Stomach (tissue), 9 donors: ENCODE measurements around the gene PCSK2. TPM values are rescaled to one million over a fixed set of nuclear protein-coding genes. Genes with fewer than 3 reads are reported as not detected.

Experiments used
- DNase-seq, 2 donors: peaks; one replicate each; pipeline versions ENCODE4 v3.0.0 to v3.0.0-alpha.2; 2013 to 2019
- H3K27ac ChIP-seq, 5 donors: fragments of 200-600 bp in 4 of 5; sonication (generic) in 4 of 5; one replicate each; pipeline ENCODE4 v1.5.1; 2013 to 2019; ENCODE audit warnings: mild to moderate bottlenecking in 1 of 5, moderate library complexity in 1 of 5
- H3K27me3 ChIP-seq, 3 donors: fragments of 200-600 bp; sonication (generic); one replicate each; pipeline ENCODE4 v1.5.1; 2017 to 2019; ENCODE audit warnings: mixed run types in 1 of 3
- H3K36me3 ChIP-seq, 4 donors: fragments of 200-600 bp; sonication (generic); 1 replicate in 3 of 4; 2 replicates in 1 of 4; pipeline ENCODE4 v1.5.1; 2016 to 2019
- H3K4me1 ChIP-seq, 4 donors: fragments of 200-600 bp; sonication (generic); one replicate each; pipeline ENCODE4 v1.5.1; 2016 to 2019
- H3K4me3 ChIP-seq, 4 donors: fragments of 200-600 bp; sonication (generic) in 3 of 4; one replicate each; pipeline ENCODE4 v1.5.1; 2016 to 2019; ENCODE audit warnings: mild to moderate bottlenecking in 1 of 4
- H3K9me3 ChIP-seq, 4 donors: fragments of 200-600 bp; sonication (generic); one replicate each; pipeline ENCODE4 v1.5.1; 2016 to 2019
- CTCF ChIP-seq, 7 experiments: fragments of 450-650 bp in 4 of 7; fragments of 200-600 bp in 3 of 7; sonication (generic) in 3 of 7; IDR thresholded peaks; one replicate each; pipeline ENCODE4 v1.5.1; 2016 to 2019; ENCODE audit warnings: antibody characterized with exemption in 7 of 7, control low read depth in 2 of 7, mild to moderate bottlenecking in 1 of 7
- EP300 ChIP-seq: sonication (generic); formaldehyde crosslinking; IDR thresholded peaks from one replicate; pipeline ENCODE4 v1.6.1; 2017; ENCODE audit warnings: antibody characterized with exemption
- POLR2A ChIP-seq, 4 donors: fragments of 450-650 bp; IDR thresholded peaks; one replicate each; pipeline ENCODE4 v1.6.1; 2016; ENCODE audit warnings: antibody characterized with exemption in 4 of 4, control low read depth in 2 of 4, mild to moderate bottlenecking in 1 of 4, moderate library complexity in 1 of 4
- POLR2AphosphoS5 ChIP-seq, 3 donors: sonication (generic); formaldehyde crosslinking; IDR thresholded peaks; one replicate each; pipeline ENCODE4 v1.6.1; 2016; ENCODE audit warnings: antibody characterized with exemption in 3 of 3
- WGBS, 5 donors: extraction: QIAGEN DNeasy Blood & Tissue Kit in 3 of 5; methylation state at CpG; one replicate each; pipeline versions ENCODE4 v1.1.5 to v1.1.7; 2013 to 2018; 5-methylcytosine and 5-hydroxymethylcytosine counted together
- intact Hi-C: fragments of 100-400 bp; cut with DNase I; formaldehyde crosslinking; loops from one replicate; pipeline ENCODE4 v1.15.1; 2023; ENCODE audit warnings: low total_unique reads
- polyA plus RNA-seq, 3 donors: library from polyadenylated mRNA; stranded (reverse); fragments of 200-250 nt; gene quantifications; one replicate each; pipeline ENCODE4 v1.2.3, GENCODE V29; 2013
- total RNA-seq, 5 donors: library from RNA; depleted of rRNA; stranded (reverse); fragments of >200 nt; gene quantifications; one replicate each; pipeline versions ENCODE4 v1.1.0 to v1.2.3, GENCODE V29; 2014 to 2016
- donor health status: healthy with polysubstance abuse.
- donor health status: Bipolar disorder and iron deficiency.
- donor health status: healthy.

Gene PCSK2
- total and polyA plus RNA-seq, 8 donors = 0.15 to 3.7 (median 1.2) TPM; not detected in 2

- DNase-seq = no peak
- Histone ChIP-seq H3K9me3 (no peaks in the 10 kb centered on the region), H3K4me3 (no peak overlapping the region), H3K27me3 (peaks cover 0 to 7% (median 0%) of the 10 kb centered on the region in 3 donors), H3K27ac (no peak overlapping the region), H3K36me3 (no peaks in the 10 kb centered on the region), H3K4me1 (no peaks in the 10 kb centered on the region)
- TF ChIP-seq POLR2AphosphoS5 (IDR thresholded peaks at IDR 0.05) (no peak), POLR2A (IDR thresholded peaks at IDR 0.05) (no peak), EP300 (no peak), CTCF (IDR thresholded peaks at IDR 0.05) (no peak)
- intact Hi-C loops = no loop called here
- WGBS, 5 donors = 80 to 90% (median 85%) methylated on average over 1 of the region's 1 CpG
Observed at GRCh38 chr20:17421493-17421892, 194.7 kb downstream of the PCSK2 start.

- intact Hi-C loops = no loop called here
- no peak for TF ChIP-seq POLR2AphosphoS5 (IDR thresholded peaks at IDR 0.05)
- TF ChIP-seq CTCF (IDR thresholded peaks at IDR 0.05) = no peak
- no peak for TF ChIP-seq EP300
- no peak for TF ChIP-seq POLR2A (IDR thresholded peaks at IDR 0.05)
- Histone ChIP-seq H3K4me3 (no peak overlapping the region), H3K4me1 (no peaks in the 10 kb centered on the region), H3K27me3 (peaks cover 0 to under 1% (median 0%) of the 10 kb centered on the region in 3 donors), H3K9me3 (no peaks in the 10 kb centered on the region), H3K27ac (no peak overlapping the region), H3K36me3 (no peaks in the 10 kb centered on the region)
- DNase-seq = no peak
Observed at GRCh38 chr20:17423782-17424181, 196.9 kb downstream of the PCSK2 start.

GRCh38 chr20:17427638-17428037 is 200.8 kb downstream of the PCSK2 start:
- Histone ChIP-seq H3K27ac (no peak overlapping the region), H3K4me1 (peaks cover 0 to 9% (median 0%) of the 10 kb centered on the region in 4 donors), H3K27me3 (peaks cover 0 to 11% (median 0%) of the 10 kb centered on the region in 3 donors), H3K9me3 (no peaks in the 10 kb centered on the region), H3K4me3 (no peak overlapping the region), H3K36me3 (no peaks in the 10 kb centered on the region)
- DNase-seq = no peak
- WGBS, 5 donors = 71 to 85% (median 78%) methylated on average over 2 of the region's 2 CpGs
- intact Hi-C loops = no loop called here
- TF ChIP-seq POLR2A (IDR thresholded peaks at IDR 0.05) (no peak), POLR2AphosphoS5 (IDR thresholded peaks at IDR 0.05) (no peak), CTCF (IDR thresholded peaks at IDR 0.05) (no peak), EP300 (no peak)

- Histone ChIP-seq H3K27ac (no peak overlapping the region), H3K4me3 (no peak overlapping the region), H3K27me3 (peaks cover 0 to 21% (median 0%) of the 10 kb centered on the region in 3 donors), H3K36me3 (no peaks in the 10 kb centered on the region), H3K4me1 (peaks cover 0 to 9% (median 0%) of the 10 kb centered on the region in 4 donors), H3K9me3 (no peaks in the 10 kb centered on the region)
- no peak for TF ChIP-seq EP300
- peak in 1 of 2 donors; percentile 43 for DNase-seq
- WGBS, 5 donors = 38 to 44% (median 41%) methylated on average over 3 of the region's 3 CpGs
- intact Hi-C loops = loop anchor here (5.0 kb wide), 1 partner anchor 628 kb away; no protein-coding TSS in a partner anchor
Observed at GRCh38 chr20:17430125-17430950, 203.5 kb downstream of the PCSK2 start.
